Measurements from ENCODE around the gene AKAP9.
"Not testable (repeated sequence)": the region's sequence is repeated elsewhere in the genome, so short reads cannot be mapped to it uniquely, and the experiment has no call there.

Gene AKAP9

GRCh38 chr7:92121681-92122080 lies 181.0 kb downstream of the AKAP9 start:
- in situ Hi-C loops (cut with HindIII; ENCODE audit: low sequenced_read_pairs), result no loop called here

- in situ Hi-C loops (cut with HindIII; ENCODE audit: low sequenced_read_pairs), result no loop called here
Observed at GRCh38 chr7:92131093-92131492, 190.4 kb downstream of the AKAP9 start.

DNA sequence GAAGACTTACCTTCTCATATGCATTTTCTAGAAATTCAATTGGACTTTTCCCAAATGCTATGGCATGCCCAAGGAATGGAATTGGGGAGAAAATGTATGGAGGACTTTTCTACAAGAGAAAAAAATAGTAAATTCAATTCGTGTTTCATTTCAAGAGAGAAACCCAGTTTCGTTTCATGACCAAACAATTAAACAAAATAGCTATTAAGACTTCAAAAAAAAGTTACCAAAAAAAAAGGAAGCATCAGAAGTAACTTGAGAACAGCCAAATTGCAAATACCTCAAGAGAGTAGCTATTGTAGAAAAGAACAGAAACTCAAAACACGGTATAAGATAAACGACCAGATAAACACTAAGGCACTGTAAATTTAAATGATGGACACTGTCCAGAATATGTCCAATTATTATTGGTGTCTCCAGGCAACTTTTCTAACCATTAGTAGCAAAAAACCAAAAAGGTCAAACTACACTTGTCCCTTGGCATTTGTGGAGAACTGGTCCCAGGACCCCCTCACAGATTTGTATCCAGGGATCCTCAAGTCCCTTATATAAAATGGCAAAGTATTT lies 191.2 kb downstream of the AKAP9 start:
- in situ Hi-C loops (cut with HindIII; ENCODE audit: low sequenced_read_pairs), result no loop called here

GRCh38 chr7:92133133-92133736 lies 192.6 kb downstream of the AKAP9 start:
- in situ Hi-C loops (cut with HindIII; ENCODE audit: low sequenced_read_pairs), result no loop called here

GRCh38 chr7:92133737-92134270 lies 193.1 kb downstream of the AKAP9 start:
- in situ Hi-C loops (cut with HindIII; ENCODE audit: low sequenced_read_pairs), result no loop called here

DNA sequence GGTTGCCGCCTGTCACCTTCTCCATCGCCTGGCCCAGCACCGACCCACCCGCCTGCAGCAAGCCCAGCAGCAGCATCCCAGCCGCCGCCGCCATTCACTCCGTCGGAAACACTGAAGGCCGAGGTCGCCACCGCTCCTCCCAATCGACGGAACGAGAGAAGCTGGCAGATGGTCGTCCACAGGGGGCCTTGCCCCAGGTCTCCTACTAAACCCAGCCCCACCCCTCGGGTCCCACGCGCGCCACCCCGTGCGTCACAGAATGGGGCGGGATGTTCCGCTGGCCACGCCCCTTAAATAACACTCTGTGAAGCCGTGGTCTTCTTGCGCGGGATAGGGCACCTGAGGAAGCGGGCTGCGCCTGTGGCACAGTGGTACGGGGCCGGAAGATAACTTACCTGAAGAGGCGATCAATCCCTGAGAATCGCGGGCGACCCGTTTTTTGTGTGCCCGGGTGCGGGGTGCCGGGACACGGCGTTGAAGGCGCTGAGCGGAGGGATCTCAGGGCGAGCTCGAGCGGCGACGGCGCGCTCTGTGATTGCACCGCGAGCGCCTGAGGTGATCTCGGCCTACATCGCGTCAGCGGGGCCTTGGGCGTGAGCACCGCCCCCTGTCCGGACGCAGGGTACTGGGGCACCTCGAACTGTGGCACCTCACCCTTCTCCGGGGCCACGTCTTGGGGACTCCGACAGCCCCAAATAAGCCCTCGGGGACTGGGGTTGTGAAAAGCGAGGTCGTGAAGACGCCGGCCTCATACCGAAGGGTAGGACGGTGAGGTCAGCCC lies 193.8 kb downstream of the AKAP9 start, which contains the start of gene CYP51A1:
Gene CYP51A1, minus strand, starts transcription at position 207 of the 781 bp plus-strand sequence. Its CDS starts 113 bp downstream, at position 94.
- in situ Hi-C loops (cut with HindIII; ENCODE audit: low sequenced_read_pairs), result no loop called here

GRCh38 chr7:92135052-92135889 lies 194.6 kb downstream of the AKAP9 start:
- in situ Hi-C loops (cut with HindIII; ENCODE audit: low sequenced_read_pairs), result no loop called here

DNA sequence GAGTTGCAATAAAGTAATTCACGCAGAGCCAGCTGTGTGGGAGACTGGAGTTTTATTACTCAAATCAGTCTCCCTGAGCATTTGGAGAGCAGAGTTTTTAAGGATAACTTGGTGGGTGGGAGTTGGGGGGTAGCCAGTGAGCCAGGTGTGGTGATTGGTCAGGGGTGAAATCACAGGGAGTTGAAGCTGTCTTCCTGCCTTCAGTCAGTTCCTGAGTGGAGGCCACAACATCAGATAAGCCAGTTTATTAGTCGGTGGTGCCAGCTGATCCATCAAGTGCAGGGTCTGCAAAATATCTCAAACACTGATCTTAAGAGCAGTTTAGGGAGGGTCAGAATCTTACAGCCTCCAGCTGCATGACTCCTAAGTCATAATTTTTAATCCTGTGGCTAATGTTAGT lies 196.9 kb downstream of the AKAP9 start:
- in situ Hi-C loops (cut with HindIII; ENCODE audit: low sequenced_read_pairs), result no loop called here

- in situ Hi-C loops (cut with HindIII; ENCODE audit: low sequenced_read_pairs), result no loop called here
Observed at GRCh38 chr7:92141161-92141560, 200.5 kb downstream of the AKAP9 start.

DNA sequence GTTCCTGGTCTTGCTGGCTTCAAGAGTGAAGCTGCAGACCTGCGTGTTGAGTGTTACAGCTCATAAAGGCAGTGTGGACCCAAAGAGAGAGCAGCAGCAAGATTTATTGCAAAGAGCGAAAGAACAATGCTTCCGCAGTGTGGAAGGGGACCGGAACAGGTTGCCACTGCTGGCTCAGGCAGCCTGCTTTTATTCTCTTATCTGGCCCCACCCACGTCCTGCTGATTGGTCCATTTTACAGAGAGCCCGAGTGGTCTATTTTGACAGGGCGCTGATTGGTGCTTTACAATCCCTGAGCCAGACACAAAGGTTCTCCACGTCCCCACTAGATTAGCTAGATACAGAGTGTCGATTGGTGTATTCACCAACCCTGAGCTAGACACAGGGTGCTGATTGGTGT lies 202.1 kb downstream of the AKAP9 start:
- in situ Hi-C loops (cut with HindIII; ENCODE audit: low sequenced_read_pairs), result not testable (repeated sequence)

GRCh38 chr7:92143192-92143880 lies 202.7 kb downstream of the AKAP9 start:
- in situ Hi-C loops (cut with HindIII; ENCODE audit: low sequenced_read_pairs), result not testable (repeated sequence)

DNA sequence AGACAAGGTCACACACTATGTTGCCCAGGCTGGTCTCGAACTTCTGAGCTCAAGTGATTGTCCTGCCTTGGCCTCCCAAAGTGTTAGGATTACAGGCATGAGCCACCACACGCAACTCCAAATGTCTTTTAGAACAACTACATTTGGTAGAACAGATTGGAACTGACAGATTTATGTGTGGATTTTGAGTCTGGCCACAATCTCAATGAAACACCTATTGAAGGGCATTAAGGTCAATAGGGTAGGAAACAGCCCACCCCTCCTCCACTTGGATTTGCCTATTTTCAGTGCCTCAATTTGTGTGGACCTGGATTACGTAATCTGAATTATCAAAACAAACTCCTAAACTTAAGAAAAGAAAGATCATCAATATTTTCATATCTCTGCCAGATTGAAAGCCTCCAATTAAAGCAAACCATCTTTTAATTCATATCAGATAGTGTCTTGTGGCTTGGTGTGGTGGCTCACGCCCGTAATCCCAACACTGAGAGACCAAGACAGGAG lies 209.1 kb downstream of the AKAP9 start:
- in situ Hi-C loops (cut with HindIII; ENCODE audit: low sequenced_read_pairs), result no loop called here

GRCh38 chr7:92150450-92151017 lies 209.9 kb downstream of the AKAP9 start:
- in situ Hi-C loops (cut with HindIII; ENCODE audit: low sequenced_read_pairs), result no loop called here

DNA sequence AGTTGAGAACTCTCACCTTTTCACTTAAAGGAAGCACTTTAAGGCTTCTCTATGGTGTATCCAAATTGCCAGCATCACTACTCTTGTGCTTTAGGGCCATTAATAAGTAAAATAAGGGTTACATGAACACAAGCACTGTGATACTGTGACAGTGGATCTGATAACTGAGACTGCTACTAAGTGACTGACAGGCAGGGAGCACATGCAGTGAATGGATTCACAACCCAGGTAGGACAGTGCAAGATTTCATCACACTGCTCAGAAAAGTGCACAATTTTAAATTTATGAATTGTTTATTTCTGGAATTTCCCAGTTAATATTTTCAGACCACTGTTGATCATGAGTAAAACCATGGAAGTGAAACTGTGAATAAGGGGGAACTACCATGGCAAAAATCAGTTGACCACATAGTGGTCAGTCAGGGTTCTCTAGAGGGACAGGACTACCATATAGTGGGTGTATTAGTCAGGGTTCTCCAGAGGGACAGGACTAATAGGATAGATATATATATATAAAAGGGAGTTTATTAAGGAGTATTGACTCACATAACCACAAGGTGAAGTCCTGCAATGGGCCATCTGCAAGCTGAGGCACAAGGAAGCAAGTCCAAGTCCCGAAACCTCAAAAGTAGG lies 214.6 kb downstream of the AKAP9 start:
- in situ Hi-C loops (cut with HindIII; ENCODE audit: low sequenced_read_pairs), result no loop called here

GRCh38 chr7:92156990-92157389 lies 216.3 kb downstream of the AKAP9 start:
- in situ Hi-C loops (cut with HindIII; ENCODE audit: low sequenced_read_pairs), result no loop called here

DNA sequence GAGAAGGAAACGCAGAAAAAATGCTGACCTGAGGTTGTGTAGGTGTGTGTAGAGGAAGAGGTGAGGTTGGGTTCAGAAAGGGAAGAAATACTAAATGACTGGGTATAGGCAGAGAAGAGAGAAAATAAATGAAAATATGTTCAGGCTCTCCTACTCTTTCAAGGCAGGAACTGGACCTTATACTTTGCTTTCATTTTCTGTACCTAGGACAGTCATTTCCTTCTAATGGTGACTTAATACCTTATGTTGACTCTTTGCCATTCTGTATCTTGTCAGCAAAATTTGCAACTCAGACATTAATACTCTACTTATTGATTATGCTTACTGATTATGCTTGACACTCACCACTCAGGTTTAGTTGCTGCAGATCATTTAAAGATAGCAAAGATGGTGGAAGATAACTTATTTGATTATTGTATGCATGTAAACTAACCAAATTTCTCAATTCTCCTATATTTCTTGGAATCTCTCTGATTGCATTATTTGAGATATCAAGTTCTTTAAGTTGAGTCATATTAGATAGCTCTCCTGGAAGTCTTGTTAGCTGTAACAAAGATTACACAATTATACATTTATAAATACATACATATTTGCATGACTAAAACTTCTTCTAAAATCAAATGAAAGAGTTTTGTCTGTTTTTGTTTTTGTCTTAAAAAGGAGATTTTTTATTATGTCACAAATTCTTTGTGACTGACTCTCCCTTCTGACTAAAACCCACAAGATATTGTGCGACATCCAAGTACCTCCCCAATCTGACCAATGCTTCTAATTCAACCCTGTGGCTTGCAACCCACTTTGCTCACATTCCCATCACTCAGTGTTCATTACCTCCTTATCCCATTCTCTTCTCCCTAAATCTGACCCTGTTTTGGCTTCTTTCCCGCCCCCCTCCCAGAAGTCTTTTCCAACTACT lies 218.3 kb downstream of the AKAP9 start:
- in situ Hi-C loops (cut with HindIII; ENCODE audit: low sequenced_read_pairs), result no loop called here

All from endothelial cell of hepatic sinusoid (primary cell).